Chondrocyte (in vitro differentiated cells): ENCODE data around the gene LAMB2. TPM values are rescaled to one million over a fixed set of nuclear protein-coding genes. Genes with fewer than 3 reads are reported as not detected.

Experiments
- DNase-seq: peaks from one replicate; pipeline ENCODE4 v3.0.0; 2021; ENCODE audit warnings: mixed read lengths, low spot score
- H3K27ac Mint-ChIP-seq: one replicate; pipeline ENCODE4 v1.8.0; 2021; ENCODE audit warnings: mild to moderate bottlenecking, moderate library complexity, mixed read lengths; ENCODE audit not compliant: unreplicated experiment
- H3K27me3 Mint-ChIP-seq: 2 replicates; pipeline ENCODE4 v1.8.0; 2021; ENCODE audit warnings: low read depth, mixed read lengths
- H3K36me3 Mint-ChIP-seq: 2 replicates; pipeline ENCODE4 v1.8.0; 2021; ENCODE audit warnings: low read depth, mixed read lengths
- H3K4me1 Mint-ChIP-seq: 2 replicates; pipeline ENCODE4 v1.8.0; 2021; ENCODE audit warnings: low read depth, mild to moderate bottlenecking, mixed read lengths
- H3K4me3 Mint-ChIP-seq: one replicate; pipeline ENCODE4 v1.8.0; 2021; ENCODE audit warnings: mild to moderate bottlenecking, moderate library complexity, mixed read lengths; ENCODE audit not compliant: unreplicated experiment
- H3K9me3 Mint-ChIP-seq: 2 replicates; pipeline ENCODE4 v1.8.0; 2021; ENCODE audit warnings: low read depth, mixed read lengths
- total RNA-seq: library from RNA; stranded (reverse); gene quantifications from 3 replicates; pipeline ENCODE4 v1.2.1, GENCODE V29; 2021
- TF ChIP-seq, protein P1 (sequence below): fragments of 200-600 bp; sonication (generic); IDR thresholded peaks from 2 replicates; pipeline ENCODE4 v1.5.0; 2021; ENCODE audit warnings: antibody characterized with exemption, mild to moderate bottlenecking, moderate library complexity

The LAMB2 gene
- total RNA-seq, 1 donor from 2014 or later, result 1,075 TPM

DNA sequence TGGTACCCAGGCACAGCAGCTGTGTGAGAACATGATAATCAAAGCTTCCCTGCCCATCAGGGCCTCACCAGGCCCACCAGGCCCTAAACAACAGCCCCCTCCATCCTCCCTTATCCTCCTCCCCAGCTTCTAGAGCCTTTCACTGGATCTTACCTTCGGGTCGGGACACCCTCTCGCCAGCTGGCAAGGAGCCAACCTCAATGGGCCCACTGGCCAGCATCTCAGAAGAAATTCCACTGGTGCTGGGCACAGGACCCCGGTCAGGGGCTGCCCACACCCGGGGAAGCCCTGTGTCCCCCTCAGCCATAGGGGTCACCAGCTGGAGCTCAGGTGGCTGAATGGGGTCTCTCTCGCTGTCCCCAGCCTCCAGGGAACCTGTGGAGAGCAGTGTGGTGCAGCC is 21.5 kb downstream of the LAMB2 start:
- Mint-ChIP-seq H3K4me1 (no peaks in the 10 kb centered on the region), H3K4me3 (no peak overlapping the region), H3K27me3 (no peaks in the 10 kb centered on the region), H3K9me3 (no peaks in the 10 kb centered on the region), H3K27ac (no peak overlapping the region), H3K36me3 (peaks cover 29% of the 10 kb centered on the region)
- TF ChIP-seq, protein P1, sequence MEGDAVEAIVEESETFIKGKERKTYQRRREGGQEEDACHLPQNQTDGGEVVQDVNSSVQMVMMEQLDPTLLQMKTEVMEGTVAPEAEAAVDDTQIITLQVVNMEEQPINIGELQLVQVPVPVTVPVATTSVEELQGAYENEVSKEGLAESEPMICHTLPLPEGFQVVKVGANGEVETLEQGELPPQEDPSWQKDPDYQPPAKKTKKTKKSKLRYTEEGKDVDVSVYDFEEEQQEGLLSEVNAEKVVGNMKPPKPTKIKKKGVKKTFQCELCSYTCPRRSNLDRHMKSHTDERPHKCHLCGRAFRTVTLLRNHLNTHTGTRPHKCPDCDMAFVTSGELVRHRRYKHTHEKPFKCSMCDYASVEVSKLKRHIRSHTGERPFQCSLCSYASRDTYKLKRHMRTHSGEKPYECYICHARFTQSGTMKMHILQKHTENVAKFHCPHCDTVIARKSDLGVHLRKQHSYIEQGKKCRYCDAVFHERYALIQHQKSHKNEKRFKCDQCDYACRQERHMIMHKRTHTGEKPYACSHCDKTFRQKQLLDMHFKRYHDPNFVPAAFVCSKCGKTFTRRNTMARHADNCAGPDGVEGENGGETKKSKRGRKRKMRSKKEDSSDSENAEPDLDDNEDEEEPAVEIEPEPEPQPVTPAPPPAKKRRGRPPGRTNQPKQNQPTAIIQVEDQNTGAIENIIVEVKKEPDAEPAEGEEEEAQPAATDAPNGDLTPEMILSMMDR, result no peak
- DNase-seq, result no peak

DNA sequence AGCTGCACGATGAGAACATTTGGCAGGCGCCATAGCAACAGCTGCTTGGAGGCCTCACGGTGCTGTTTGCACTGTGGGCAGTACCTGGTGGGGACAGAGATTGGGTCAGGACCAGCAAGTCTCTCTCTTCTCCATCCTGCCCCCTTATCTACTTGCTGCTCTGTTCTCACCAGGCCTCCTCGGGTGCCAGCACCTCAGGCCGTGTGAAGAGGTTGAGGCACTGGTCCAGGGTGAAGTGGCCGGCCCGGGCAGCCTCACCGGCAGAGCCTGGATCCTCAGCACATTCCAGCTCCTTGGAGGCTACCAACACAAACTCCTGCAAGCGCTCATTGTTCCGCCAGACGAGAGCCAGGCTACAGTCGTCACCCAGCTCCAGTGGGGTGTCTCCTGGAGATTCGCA is 22.1 kb downstream of the LAMB2 start:
- peaks cover 23% of the 10 kb centered on the region for H3K36me3 Mint-ChIP-seq
- TF ChIP-seq, protein P1, result no peak
- no peak overlapping the region for H3K4me3 Mint-ChIP-seq
- no peak overlapping the region for H3K27ac Mint-ChIP-seq
- H3K9me3 Mint-ChIP-seq, result no peaks in the 10 kb centered on the region
- H3K4me1 Mint-ChIP-seq, result peaks cover 3% of the 10 kb centered on the region
- DNase-seq, result no peak
- H3K27me3 Mint-ChIP-seq, result no peaks in the 10 kb centered on the region

DNA sequence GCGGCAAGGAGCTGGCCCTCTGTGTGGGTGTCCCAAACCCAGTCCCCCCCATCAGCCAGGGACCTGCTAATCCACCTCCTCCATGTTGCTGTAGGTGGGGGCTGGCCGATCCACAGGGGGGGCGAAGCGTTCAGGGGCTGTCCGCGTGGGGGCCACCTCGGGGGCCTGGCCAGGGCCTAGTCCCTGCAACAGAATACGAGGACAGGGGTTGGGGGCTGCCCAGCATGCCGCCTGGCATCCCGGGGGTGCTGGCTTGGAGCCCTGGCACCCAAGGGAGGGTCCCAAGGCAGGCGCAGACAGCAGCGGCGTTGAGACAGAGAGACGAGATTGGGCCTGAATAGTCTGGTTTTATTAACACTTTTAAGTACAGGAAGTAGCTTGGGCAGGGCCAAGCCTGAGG is 24.5 kb downstream of the LAMB2 start:
- H3K27ac Mint-ChIP-seq, result no peak overlapping the region
- H3K27me3 Mint-ChIP-seq, result no peaks in the 10 kb centered on the region
- peaks cover 11% of the 10 kb centered on the region for H3K36me3 Mint-ChIP-seq

DNA sequence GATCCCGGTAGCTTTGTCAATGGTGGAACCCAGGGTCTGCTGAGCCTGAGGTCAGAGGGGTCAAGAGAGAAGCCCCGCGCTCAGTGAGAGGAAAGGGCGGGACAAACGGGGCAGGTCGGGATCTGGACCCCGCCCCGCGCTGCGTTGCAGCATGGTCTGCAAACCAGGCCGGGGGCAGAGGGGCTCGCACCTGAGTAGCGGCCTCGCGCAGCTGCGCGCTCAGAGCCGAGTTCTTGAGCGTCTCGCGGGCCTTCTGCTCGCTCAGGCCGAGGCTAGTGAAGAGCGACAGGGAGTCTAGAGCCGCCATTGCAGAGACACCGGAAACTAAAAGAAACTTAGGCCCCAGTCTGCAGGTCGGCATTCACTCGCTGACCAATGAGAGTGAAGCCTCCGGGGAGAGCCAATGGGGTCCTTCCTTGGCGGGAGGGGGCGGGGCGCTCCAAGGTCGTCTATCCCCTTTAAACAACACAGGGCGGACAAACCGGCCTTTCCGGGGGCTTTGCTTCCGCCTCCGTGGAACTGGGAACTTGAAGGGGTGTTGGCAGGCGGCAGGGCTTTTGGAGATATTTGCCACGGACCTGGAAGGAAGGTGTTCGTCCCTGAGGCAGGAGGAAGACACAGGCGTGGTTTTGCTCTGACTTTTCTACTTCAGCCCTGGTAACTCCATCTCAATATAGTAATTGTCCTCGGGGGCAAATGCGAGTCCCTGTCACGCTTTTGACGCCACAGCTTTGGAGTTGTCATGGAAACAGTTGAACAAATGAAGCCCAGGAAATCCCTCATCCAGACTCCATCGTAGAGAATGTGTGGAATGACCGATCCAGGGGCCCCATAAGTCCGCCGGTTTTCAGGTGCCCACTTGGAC is 28.2 kb downstream of the LAMB2 start, which contains the start of gene QARS1:
Gene QARS1, minus strand, starts transcription at position 331 of the 865 bp plus-strand sequence. Its CDS starts 24 bp downstream, at position 307.
- H3K36me3 Mint-ChIP-seq, result peaks cover 20% of the 10 kb centered on the region
- H3K9me3 Mint-ChIP-seq, result no peaks in the 10 kb centered on the region
- peaks cover 30% of the 10 kb centered on the region for H3K4me1 Mint-ChIP-seq
- peak within 1 kb of the TSS; percentile 99 for H3K4me3 Mint-ChIP-seq
- TF ChIP-seq, protein P1, result no peak
- DNase-seq, result no peak
- H3K27ac Mint-ChIP-seq, result peak within 1 kb of the TSS; percentile 98
- H3K27me3 Mint-ChIP-seq, result no peaks in the 10 kb centered on the region

More for the DNA sequence above, 24.5 kb downstream of the LAMB2 start:
- no peak overlapping the region for H3K4me3 Mint-ChIP-seq
- no peaks in the 10 kb centered on the region for H3K9me3 Mint-ChIP-seq
- peaks cover 26% of the 10 kb centered on the region for H3K4me1 Mint-ChIP-seq
- TF ChIP-seq, protein P1, result no peak
- DNase-seq, result no peak

DNA sequence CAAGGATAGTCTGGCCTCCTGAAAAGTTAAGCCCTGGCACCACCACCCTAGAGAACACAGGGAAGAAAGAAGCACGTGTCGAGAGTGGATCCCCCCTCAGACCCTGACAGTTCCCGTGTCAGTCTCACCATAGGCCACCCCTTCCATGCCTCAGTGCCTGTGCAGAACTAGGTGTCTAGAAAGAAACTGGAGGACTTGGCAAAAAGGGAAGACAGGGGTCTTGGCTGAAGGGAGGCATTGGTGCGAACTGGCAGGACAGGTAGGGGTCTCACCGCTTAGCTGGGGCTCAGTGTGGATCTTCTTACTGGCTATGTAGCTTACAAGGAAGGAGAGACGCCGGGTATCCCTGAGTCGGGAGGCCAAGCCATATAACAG is 28.8 kb downstream of the LAMB2 start:
- Mint-ChIP-seq H3K27ac (peak overlapping the region; percentile 98), H3K27me3 (no peaks in the 10 kb centered on the region), H3K36me3 (peaks cover 25% of the 10 kb centered on the region), H3K4me3 (peak overlapping the region; percentile 99), H3K4me1 (peaks cover 30% of the 10 kb centered on the region), H3K9me3 (no peaks in the 10 kb centered on the region)
- no peak for DNase-seq
- TF ChIP-seq, protein P1, result no peak
